HEK293T (cell line): Measurements from ENCODE around the gene MAML1.

Experiments used
- ARNT ChIP-seq: fragments of 450-650 bp; IDR thresholded peaks from 2 replicates; pipeline ENCODE4 v1.6.1; 2017; ENCODE audit warnings: mild to moderate bottlenecking
- BHLHE40 ChIP-seq: fragments of 450-650 bp; IDR thresholded peaks from 2 replicates; pipeline ENCODE4 v1.6.1; 2016; ENCODE audit warnings: mild to moderate bottlenecking, moderate library complexity, borderline replicate concordance
- CTBP1 ChIP-seq: fragments of 450-650 bp; IDR thresholded peaks from 2 replicates; pipeline ENCODE4 v1.6.1; 2016; ENCODE audit warnings: borderline replicate concordance
- ELF4 ChIP-seq: fragments of 450-650 bp; IDR thresholded peaks from 2 replicates; pipeline ENCODE4 v1.6.1; 2017; ENCODE audit warnings: antibody characterized with exemption
- FOXA1 ChIP-seq: fragments of 450-650 bp; IDR thresholded peaks from 2 replicates; pipeline ENCODE4 v1.6.1; 2016; ENCODE audit warnings: mild to moderate bottlenecking
- FOXK2 ChIP-seq: fragments of 450-650 bp; IDR thresholded peaks from 2 replicates; pipeline ENCODE4 v1.6.1; 2016; ENCODE audit warnings: mild to moderate bottlenecking
- FOXM1 ChIP-seq: fragments of 450-650 bp; IDR thresholded peaks from 2 replicates; pipeline ENCODE4 v1.6.1; 2017; ENCODE audit warnings: mild to moderate bottlenecking, borderline replicate concordance
- LEF1 ChIP-seq: fragments of 450-650 bp; IDR thresholded peaks from 2 replicates; pipeline ENCODE4 v1.6.1; 2017; ENCODE audit warnings: mild to moderate bottlenecking, borderline replicate concordance
- NFRKB ChIP-seq: fragments of 450-650 bp; IDR thresholded peaks from 2 replicates; pipeline ENCODE4 v1.6.1; 2016; ENCODE audit warnings: mild to moderate bottlenecking, moderate library complexity
- PKNOX1 ChIP-seq: fragments of 450-650 bp; IDR thresholded peaks from 2 replicates; pipeline ENCODE4 v1.6.1; 2016
- SUZ12 ChIP-seq: fragments of 450-650 bp; IDR thresholded peaks from 2 replicates; pipeline ENCODE4 v1.6.1; 2016; ENCODE audit warnings: mild to moderate bottlenecking
- TARDBP ChIP-seq: fragments of 450-650 bp; IDR thresholded peaks from 2 replicates; pipeline ENCODE4 v1.6.1; 2016
- ZNF384 ChIP-seq: fragments of 450-650 bp; IDR thresholded peaks from 2 replicates; pipeline ENCODE4 v1.6.1; 2016

DNA sequence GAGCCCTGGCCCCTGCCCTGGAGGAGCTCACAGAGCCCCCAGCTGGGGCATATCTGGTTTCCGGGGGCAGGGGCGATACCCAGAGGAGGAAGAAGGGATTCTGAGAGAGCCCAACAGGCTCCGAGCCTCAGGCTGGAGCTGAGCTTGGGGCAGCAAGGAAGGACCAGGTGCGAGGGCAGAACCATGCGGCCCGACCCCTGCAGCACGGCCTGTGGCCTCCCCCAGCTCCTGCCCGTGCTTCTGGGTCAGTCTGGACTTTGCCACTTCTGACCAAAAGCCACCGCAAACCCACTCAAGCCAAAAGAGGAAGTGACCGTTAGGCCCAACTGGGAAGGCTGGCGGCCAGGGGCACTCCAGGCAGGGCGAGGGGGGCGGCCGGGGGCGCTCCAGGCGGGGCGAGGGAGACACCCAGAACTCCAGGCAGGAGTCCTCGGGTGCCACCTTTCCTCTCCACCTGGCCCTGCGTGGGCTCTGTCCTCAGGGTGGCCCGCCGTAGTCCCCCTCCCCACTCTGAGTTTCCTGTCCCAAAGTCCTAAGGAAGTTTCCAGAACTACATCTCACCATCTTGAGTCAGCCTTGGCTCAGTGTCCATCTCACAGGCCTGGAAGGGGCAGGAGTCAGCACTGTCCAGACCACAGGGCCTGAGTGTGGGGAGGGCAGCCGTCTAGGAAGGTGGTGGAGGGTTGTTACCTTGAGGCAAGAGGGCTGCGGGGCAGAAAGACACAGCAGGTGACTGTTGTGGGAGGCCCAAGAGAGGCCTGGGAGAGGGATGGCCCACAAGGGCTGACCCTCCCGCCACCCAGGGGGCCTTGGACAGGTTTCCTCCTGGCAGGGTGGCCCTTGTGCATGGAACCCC lies 60.2 kb downstream of the MAML1 start:
- TF ChIP-seq FOXA1: no peak
- no peak for TF ChIP-seq TARDBP
- no peak for TF ChIP-seq PKNOX1
- TF ChIP-seq LEF1: no peak
- TF ChIP-seq NFRKB: no peak
- no peak for TF ChIP-seq ELF4
- no peak for TF ChIP-seq SUZ12
- TF ChIP-seq FOXK2: no peak
- TF ChIP-seq FOXM1: no peak
- TF ChIP-seq BHLHE40: no peak
- no peak for TF ChIP-seq ZNF384
- no peak for TF ChIP-seq ARNT
- TF ChIP-seq CTBP1: no peak
